MG63 (cell line): ENCODE data around the gene SACS. TPM values are rescaled to one million over a fixed set of nuclear protein-coding genes. Genes with fewer than 3 reads are reported as not detected.
"Not testable (repeated sequence)": the region's sequence is repeated elsewhere in the genome, so short reads cannot be mapped to it uniquely, and the experiment has no call there.

ENCODE experiments used
- DNase-seq: peaks from one replicate; pipeline ENCODE4 v3.0.0-alpha.2; 2020
- H3K27me3 ChIP-seq: fragments of 250-450 bp; sonication (Bioruptor Pico); 2 replicates; pipeline ENCODE4 v1.5.1; 2020; ENCODE audit warnings: mild to moderate bottlenecking, moderate library complexity
- H3K36me3 ChIP-seq: fragments of 250-450 bp; sonication (Bioruptor Pico); 2 replicates; pipeline ENCODE4 v1.5.1; 2020; ENCODE audit warnings: mild to moderate bottlenecking, moderate library complexity
- H3K4me3 ChIP-seq: fragments of 250-450 bp; sonication (Bioruptor Pico); 2 replicates; pipeline ENCODE4 v1.5.1; 2020; ENCODE audit warnings: mild to moderate bottlenecking, moderate library complexity
- H3K9me3 ChIP-seq: fragments of 250-450 bp; sonication (Bioruptor Pico); 2 replicates; pipeline ENCODE4 v1.5.1; 2020; ENCODE audit warnings: mild to moderate bottlenecking, moderate library complexity
- total RNA-seq: library from RNA; depleted of rRNA; stranded (reverse); fragments of >200 nt; shearing (Covaris generic); gene quantifications from 2 replicates; pipeline ENCODE4 v1.2.3, GENCODE V29; 2014; ENCODE audit warnings: low replicate concordance

Gene SACS
- total RNA-seq, 1 experiment from 2014 or later: 32.1 TPM

DNA sequence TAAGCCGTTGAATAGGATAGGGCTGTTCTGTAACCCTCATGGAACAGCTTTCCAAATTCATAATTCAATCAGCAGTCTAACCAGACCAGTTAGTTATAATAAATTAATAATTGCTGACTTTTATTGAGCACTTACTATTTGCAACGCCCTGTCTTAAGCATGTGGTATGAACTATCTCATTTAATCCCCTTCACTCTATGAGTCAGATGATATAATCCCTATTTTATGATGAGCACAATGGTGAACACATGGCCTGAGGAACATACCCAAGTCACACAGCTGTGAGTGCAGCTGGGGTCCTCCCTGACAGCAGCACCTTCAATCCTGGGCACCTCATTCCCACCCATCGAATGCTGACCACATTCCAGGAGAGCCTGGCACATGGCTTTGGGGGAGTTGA lies 28.0 kb upstream of the SACS start:
- Histone ChIP-seq H3K27me3 (no peaks in the 10 kb centered on the region), H3K9me3 (no peaks in the 10 kb centered on the region), H3K36me3 (no peaks in the 10 kb centered on the region), H3K4me3 (no peak overlapping the region)
- DNase-seq: no peak

DNA sequence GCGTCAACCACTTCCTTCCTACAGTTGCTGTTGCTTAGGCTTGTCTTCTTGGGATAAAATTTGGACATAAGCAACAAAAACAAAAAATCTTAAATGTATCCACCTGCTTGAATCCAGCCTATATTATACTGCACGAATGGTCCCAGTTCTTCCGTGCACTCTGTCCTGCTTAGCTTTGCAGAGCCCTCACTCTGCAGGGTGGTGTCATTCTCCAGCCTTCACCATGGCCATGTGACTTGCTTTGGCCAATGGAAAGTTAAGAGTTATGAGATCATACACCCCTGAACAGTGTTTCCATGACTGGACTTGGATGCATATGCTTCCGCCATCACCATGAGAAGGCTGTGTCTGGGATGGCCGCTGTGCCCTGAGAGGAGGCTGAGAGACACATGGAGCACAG lies 27.4 kb upstream of the SACS start:
- H3K9me3 ChIP-seq: no peaks in the 10 kb centered on the region

DNA sequence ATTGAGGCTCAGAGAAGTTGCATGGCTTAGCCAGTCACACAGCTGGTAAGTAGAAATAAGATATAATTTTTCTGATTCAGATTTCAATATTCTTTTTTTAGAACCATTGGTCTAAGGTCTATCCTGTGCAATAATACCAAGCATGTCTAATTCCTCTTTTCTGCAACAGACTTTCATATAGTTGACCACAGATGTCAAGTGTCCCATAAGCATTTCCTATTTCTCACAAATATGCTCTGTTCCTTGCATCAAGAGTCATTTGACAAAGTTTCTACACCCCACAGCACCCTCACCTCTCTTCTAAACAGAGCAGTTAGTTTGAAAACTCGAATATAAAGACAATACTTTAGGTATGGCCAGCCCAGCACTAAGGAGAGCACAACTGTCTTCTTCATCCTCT lies 26.8 kb upstream of the SACS start:
- no peak overlapping the region for H3K4me3 ChIP-seq
- DNase-seq: no peak
- H3K27me3 ChIP-seq: no peaks in the 10 kb centered on the region
- H3K9me3 ChIP-seq: no peaks in the 10 kb centered on the region
- H3K36me3 ChIP-seq: no peaks in the 10 kb centered on the region

More for the DNA sequence above, 27.4 kb upstream of the SACS start:
- Histone ChIP-seq H3K4me3 (no peak overlapping the region), H3K36me3 (no peaks in the 10 kb centered on the region), H3K27me3 (no peaks in the 10 kb centered on the region)
- DNase-seq: no peak

DNA sequence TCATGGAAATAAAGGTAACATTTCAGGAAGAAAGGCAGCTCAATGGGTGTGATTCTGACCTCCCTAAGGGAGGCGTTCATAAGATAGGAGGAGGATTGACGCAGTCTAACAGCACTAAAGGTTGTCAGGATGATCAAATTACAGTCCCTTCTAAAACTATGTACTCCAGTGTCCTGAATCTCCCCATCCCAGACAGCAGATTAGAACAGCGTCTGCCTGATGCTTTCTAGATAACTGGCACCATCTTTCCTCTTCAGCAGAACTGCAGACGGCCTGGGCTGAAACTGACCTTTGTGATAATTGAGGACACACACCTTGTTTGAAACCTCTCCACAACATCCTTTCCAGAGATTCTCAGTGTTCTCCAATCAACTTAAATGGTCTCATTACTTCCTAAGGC lies 25.5 kb upstream of the SACS start:
- DNase-seq: no peak
- H3K36me3 ChIP-seq: no peaks in the 10 kb centered on the region
- H3K4me3 ChIP-seq: no peak overlapping the region
- no peaks in the 10 kb centered on the region for H3K27me3 ChIP-seq
- H3K9me3 ChIP-seq: no peaks in the 10 kb centered on the region

DNA sequence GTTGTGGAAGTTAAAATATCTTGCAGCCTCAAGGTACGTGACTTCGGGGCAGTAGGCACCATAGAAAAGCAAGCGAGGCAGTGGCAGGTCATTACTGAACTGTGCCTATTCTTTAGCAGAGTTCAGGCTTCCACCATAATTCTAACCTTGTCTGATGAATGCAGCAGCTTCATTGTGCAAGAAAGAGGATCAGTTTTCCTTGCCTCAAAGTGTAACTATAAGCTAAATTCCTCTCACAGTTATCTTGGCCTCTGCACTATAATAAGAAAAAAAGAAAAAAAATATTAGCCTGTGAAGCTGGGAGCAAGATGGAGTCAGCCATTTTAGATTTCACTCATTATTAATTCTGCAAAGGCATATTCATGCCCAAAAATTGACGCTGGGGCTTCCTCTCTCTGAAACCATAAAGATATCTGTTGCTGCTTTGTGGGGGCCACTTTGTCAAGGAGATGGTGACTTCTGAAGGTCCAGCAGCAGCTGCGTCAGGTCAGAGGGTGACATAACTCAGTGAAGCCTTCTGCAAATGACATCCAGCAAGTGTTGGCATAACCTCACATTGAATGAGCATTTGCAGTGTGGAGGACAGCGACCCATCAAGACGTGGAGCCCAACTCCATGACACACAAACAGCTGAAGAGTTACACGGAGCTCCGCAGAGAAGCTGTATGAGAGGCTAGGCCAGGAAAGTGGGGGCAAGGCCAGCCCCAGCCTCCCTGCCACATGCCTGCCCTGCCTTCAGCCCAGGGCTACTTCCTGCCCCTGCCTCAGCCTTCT lies 23.1 kb upstream of the SACS start:
- H3K4me3 ChIP-seq: no peak overlapping the region
- H3K36me3 ChIP-seq: no peaks in the 10 kb centered on the region
- no peaks in the 10 kb centered on the region for H3K9me3 ChIP-seq
- DNase-seq: no peak
- H3K27me3 ChIP-seq: no peaks in the 10 kb centered on the region

DNA sequence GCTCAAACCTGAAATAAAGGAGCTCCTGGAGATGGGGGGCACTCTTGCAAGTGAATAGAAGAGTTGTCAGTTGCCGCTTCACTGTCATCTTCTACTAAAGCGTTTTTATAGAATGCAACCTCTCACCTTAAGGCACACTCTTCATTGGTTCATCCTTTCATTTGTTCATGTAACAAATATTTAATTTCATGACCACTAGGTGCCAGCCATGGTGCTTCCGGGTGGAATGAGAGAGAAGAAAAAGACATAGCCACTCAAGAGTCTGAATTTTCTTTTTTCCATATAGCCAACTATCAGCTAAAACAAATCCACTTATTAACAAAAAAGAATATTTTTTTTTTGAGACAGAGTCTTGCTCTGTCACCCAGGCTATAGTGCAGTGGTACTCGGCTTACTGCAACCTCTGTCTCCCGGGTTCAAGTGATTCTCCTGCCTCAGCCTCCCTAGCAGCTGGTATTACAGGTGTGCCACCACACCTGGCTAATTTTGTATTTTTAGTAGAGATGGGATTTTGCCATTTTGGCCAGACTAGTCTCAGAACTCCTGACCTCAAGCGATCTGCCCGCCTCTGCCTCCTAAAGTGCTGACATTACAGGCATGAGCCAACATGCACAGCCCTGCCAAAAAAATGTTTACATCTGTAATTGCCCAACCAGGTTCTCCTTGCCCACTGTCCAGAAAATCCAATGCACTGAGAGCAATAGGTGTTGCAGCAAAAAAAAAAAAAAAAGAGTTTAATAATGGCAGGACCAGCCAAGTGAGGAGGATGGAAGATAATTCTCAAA lies 22.1 kb upstream of the SACS start:
- H3K4me3 ChIP-seq: no peak overlapping the region
- no peaks in the 10 kb centered on the region for H3K9me3 ChIP-seq
- no peaks in the 10 kb centered on the region for H3K27me3 ChIP-seq
- peak; percentile 67 for DNase-seq
- no peaks in the 10 kb centered on the region for H3K36me3 ChIP-seq

DNA sequence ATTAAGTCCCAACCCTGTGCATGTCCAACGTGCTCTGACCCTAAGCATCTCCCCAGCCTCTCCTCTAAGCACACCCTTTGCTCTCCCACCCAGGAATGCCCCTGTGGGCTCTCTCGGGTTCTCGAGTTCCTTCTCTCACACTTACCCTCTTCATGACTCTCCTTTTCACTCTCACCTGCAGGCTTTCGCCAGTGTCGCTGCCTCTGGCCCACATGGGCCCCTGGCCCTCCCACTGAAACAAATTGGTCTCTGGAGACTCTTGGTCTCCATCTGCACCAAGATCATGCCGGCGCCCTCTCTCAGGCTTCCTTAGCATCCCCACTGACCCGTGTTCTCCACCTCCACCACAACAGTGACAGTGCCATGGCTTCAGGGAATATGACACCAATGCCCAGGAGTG lies 19.6 kb upstream of the SACS start:
- Histone ChIP-seq H3K4me3 (no peak overlapping the region), H3K36me3 (no peaks in the 10 kb centered on the region), H3K9me3 (no peaks in the 10 kb centered on the region), H3K27me3 (no peaks in the 10 kb centered on the region)
- no peak for DNase-seq

DNA sequence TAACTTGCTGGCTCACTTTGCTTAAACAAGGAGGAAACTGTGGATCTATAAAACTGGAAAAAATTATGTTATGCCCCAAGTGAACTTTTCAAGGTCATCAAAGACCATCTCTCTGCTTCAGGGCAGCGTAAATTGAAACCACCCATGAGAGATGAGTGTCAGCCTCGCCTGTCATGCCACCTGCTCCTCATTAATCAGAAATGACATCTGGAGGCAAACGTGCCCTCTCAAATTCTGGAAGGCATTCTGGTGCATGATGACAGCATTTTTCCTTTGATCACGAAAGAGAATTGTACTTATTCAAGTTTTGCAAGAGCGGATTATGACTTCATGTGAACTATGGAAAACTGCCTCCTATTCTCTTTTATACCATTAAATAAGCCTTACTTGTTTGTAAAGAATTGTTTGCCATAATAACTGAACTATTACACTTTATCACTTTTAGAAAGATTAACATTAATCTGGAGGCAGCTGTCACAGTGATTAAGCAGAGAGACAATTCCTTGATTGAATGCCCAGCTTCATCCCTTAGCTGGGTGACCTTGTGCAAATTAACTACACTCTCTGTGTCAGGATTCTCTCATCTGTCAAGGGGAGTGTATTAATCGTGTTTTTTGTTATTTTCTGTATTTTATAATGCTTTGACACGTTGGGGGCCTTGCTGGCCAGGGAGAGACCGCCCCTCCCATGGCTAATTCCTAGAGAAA lies 17.0 kb upstream of the SACS start:
- Histone ChIP-seq H3K27me3 (no peaks in the 10 kb centered on the region), H3K9me3 (no peaks in the 10 kb centered on the region), H3K36me3 (no peaks in the 10 kb centered on the region), H3K4me3 (no peak overlapping the region)
- no peak for DNase-seq

DNA sequence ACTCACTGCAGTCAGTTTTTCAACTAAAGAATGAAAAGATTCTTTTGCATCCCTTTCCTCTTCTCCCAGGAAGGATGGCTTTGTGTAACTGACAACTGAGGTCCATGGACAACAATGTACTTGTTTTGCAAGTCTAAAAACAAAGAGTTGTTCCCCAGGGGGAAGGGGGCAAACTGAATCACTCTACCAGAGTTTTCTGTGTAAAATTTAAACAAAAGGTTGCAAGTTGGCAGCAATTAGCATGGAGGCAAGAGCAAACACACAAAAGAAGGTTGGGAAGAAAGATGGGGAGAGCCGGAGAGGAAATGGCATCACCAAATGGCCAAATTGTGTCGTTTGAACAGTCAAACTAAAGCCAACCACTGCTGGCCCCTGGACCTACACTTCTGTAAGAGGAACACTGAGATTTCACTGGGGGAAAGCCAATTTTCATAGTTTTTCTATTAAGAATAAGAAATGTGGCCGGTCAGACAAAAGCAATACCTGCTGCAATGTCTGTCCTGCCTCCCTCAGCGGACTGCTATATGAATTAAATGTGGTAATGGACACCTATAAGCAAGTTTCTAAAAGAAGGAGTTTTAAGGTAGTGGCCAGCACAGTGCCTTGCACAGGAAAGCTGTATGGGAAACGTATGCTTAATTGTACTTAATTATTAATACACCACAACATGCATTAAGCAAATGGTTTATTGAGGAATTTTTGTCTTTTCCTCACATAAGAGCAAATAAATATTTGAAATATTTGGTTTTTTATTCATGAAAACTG lies 16.1 kb upstream of the SACS start:
- no peak for DNase-seq
- Histone ChIP-seq H3K4me3 (no peak overlapping the region), H3K36me3 (no peaks in the 10 kb centered on the region), H3K27me3 (no peaks in the 10 kb centered on the region), H3K9me3 (no peaks in the 10 kb centered on the region)

DNA sequence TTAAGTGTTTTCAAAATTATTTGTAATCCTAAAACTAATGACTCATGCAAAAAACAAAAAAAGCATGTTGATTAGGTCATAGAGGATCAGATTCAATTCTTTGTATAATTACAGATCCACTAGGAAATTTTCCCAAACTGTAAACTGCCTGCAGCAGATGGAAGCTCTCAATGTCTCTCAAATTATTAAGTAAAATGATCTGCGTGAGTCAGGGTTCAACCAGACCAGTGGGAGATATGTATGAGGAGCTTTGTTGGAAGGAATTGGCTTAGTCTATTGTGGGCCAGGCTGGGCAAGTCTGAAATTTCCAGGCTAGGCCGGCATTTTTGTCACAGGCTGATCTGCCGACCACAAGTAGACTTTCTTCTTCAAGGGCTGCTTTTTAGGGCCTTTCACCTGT lies 14.4 kb upstream of the SACS start:
- Histone ChIP-seq H3K4me3 (no peak overlapping the region), H3K36me3 (no peaks in the 10 kb centered on the region), H3K9me3 (no peaks in the 10 kb centered on the region), H3K27me3 (no peaks in the 10 kb centered on the region)
- peak; percentile 69 for DNase-seq

DNA sequence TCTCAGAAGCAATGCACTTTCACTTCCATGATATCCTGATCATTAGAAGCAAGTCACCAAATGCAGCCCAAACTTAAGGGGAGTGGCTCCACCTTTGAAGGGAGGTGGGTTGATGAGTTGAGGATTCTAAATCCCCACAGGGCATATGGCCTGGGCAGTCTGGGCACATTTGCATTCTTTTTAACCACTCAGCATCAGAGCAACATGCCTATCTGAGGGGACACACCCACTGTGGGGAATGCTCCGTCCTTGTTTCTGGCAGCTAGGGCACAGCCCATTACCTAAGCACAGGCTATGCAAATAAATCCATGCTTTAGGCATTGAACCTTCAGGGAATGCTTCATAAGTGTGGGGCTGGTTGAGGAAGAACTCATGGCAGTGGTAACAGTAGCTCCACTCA lies 12.3 kb upstream of the SACS start:
- no peak for DNase-seq
- Histone ChIP-seq H3K4me3 (no peak overlapping the region), H3K27me3 (no peaks in the 10 kb centered on the region), H3K9me3 (no peaks in the 10 kb centered on the region), H3K36me3 (no peaks in the 10 kb centered on the region)

DNA sequence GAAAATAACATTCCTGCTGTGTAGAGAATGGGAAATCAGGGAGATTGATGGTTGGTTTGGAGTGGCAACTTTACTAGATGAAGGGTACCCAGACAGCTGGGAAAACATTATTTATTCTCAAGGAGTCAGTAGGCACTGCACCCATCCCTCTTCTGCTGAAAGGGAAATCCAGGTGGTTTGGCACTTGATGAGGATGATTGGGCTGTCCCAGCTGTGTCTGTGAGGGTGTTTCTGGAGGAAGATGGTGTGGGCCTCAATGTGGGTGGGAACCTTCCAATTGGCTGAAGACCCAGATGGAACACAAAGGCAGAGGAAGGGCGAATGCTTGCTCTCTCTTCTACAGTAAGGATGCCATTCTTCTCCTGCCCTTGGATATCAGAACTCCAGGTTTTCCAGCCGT lies 10.4 kb upstream of the SACS start:
- no peak overlapping the region for H3K4me3 ChIP-seq
- DNase-seq: no peak
- no peaks in the 10 kb centered on the region for H3K36me3 ChIP-seq

DNA sequence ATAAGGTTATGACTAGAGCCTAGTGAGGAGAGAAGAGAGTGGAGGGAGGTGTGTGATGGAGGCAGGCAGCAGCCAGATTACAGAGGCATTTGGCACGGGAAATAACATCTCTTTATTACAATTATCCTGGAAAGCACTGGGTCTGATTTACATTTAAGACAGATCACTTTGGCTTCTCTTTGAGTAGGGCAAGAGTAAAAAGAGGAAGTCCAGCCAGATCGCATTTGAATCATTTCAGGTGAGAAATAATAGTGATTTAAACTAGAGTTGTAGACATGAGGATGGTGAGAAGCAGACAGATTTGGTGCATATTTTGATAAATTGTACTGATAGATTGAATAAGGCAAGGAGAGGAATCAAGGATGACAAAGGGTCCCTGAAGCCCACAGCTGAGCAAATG lies 9.6 kb upstream of the SACS start:
- DNase-seq: no peak
- Histone ChIP-seq H3K36me3 (no peaks in the 10 kb centered on the region), H3K9me3 (no peaks in the 10 kb centered on the region), H3K4me3 (no peak overlapping the region), H3K27me3 (no peaks in the 10 kb centered on the region)

More for the DNA sequence above, 10.4 kb upstream of the SACS start:
- no peaks in the 10 kb centered on the region for H3K9me3 ChIP-seq
- no peaks in the 10 kb centered on the region for H3K27me3 ChIP-seq

DNA sequence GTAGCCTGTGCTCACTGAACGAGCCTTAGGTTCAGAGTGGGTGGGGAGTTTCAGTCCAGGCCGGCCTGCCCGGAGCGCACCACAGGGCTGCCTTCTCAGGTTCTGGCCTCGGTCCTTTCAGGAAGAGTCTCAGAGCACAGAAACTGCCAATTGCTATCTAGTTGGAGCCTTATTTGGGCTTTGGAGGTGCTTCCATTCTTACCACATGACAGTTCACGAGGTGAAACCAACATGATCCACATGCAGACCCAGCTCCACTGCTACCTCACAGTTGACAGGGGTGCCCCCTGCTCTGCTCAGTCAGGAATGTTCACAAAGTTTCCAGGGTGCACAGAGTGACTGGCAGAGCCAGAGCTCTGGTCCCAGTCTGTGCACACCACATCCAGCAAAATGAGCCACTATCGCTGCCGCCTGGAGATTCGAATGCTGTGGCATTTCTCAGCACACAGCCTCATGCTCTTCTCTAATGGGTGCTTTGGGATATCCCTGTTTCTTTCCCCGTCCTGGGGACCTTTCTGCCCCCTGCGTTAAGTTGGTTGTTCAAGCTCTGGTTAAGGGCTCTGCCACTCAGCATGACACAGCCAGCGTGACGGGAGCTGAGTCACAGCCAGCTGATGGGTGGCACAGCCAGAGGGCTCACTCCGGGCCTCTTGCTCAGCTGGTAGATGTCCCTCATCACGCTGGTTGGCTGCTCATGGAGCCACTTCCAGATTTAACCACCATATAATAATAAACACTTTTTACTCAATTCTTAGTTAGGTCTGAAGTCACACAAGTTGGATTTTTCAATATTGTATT lies 7.5 kb upstream of the SACS start:
- H3K36me3 ChIP-seq: no peaks in the 10 kb centered on the region
- peak; percentile 66 for DNase-seq

DNA sequence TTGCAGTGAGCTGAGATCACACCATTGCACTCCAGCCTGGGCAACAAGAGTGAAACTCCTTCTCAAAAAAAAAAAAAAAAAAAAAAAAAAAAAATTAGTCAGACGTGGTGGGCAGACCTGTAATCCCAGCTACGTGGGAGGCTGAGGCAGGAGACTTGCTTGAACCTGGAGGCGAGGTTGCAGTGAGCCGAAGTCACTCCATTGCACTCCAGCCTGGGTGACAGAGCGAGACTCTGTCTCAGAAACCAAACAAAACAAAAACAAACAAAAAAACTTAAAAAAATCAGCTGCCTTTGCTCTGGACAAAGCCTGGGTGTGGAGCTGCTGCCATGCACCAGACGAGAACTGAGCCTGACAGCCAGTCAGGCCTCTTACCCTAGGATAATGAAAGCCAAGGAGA lies 6.8 kb upstream of the SACS start:
- H3K36me3 ChIP-seq, H3K4me3 ChIP-seq, H3K27me3 ChIP-seq, H3K9me3 ChIP-seq, DNase-seq: not testable (repeated sequence)

More for the DNA sequence above, 7.5 kb upstream of the SACS start:
- no peak overlapping the region for H3K4me3 ChIP-seq
- no peaks in the 10 kb centered on the region for H3K27me3 ChIP-seq
- H3K9me3 ChIP-seq: no peaks in the 10 kb centered on the region

DNA sequence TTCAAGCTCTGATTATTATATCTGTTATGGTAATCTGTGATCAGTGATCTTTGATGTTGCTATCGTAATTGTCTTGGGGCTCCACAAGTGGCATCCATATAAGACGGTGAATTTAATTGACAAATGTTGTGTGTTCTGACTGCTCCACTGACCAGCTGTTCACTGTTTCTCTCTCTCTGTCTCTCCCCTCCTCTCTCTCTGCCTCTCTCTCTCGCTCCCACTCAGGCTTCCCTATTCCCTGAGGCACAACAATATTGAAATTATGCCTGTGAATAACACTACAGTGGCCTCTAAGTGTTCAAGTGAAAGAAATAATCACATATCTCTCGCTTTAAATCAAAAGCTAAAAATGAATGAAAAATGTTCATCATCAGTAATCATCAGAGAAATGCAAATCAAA lies 4.4 kb upstream of the SACS start:
- H3K27me3 ChIP-seq: no peaks in the 10 kb centered on the region
- H3K36me3 ChIP-seq: no peaks in the 10 kb centered on the region
- H3K4me3 ChIP-seq: no peak overlapping the region
- no peak for DNase-seq
- no peaks in the 10 kb centered on the region for H3K9me3 ChIP-seq
